ENCODE results near the gene MYL6.
"Not testable (repeated sequence)": the region's sequence is repeated elsewhere in the genome, so short reads cannot be mapped to it uniquely, and the experiment has no call there.

- TF ChIP-seq CTCF, POLR2A (IDR thresholded peaks at IDR 0.05): not testable (repeated sequence)
Observed at GRCh38 chr12:56156464-56157200, 1.5 kb upstream of the MYL6 start.
